Liver (tissue), 9 donors: Measurements from ENCODE around the gene C6orf132. TPM values are rescaled to one million over a fixed set of nuclear protein-coding genes. Genes with fewer than 3 reads are reported as not detected.

Experiments used
- DNase-seq: peaks from one replicate; pipeline ENCODE4 v3.0.0-alpha.2; 2017; ENCODE audit warnings: low spot score
- H3K27ac ChIP-seq, 2 donors: one replicate each; pipeline ENCODE4 v1.7.0; 2013; ENCODE audit warnings: inconsistent platforms in 2 of 2, low read length in 2 of 2, control low read depth in 1 of 2, low read depth in 1 of 2, mild to moderate bottlenecking in 1 of 2
- H3K27me3 ChIP-seq, 4 donors: one replicate each; pipeline versions ENCODE4 v1.6.1 to v1.7.0; 2013; ENCODE audit warnings: low read length in 3 of 4, inconsistent platforms in 1 of 4, mild to moderate bottlenecking in 1 of 4, moderate library complexity in 1 of 4; ENCODE audit not compliant: control insufficient read depth in 4 of 4, insufficient read depth in 4 of 4
- H3K36me3 ChIP-seq, 4 donors: one replicate each; pipeline versions ENCODE4 v1.6.1 to v1.7.0; 2013; ENCODE audit warnings: low read length in 3 of 4, mild to moderate bottlenecking in 3 of 4, low read depth in 1 of 4, moderate library complexity in 1 of 4; ENCODE audit not compliant: control insufficient read depth in 4 of 4, insufficient read depth in 3 of 4
- H3K4me1 ChIP-seq, 4 donors: one replicate each; pipeline versions ENCODE4 v1.6.1 to v1.7.0; 2013; ENCODE audit warnings: low read length in 3 of 4, mild to moderate bottlenecking in 3 of 4, moderate library complexity in 1 of 4; ENCODE audit not compliant: control insufficient read depth in 4 of 4, insufficient read depth in 4 of 4
- H3K4me3 ChIP-seq, 3 donors: one replicate each; pipeline versions ENCODE4 v1.6.1 to v1.7.0; 2013; ENCODE audit warnings: low read length in 3 of 3, control low read depth in 1 of 3, low read depth in 1 of 3, mild to moderate bottlenecking in 1 of 3
- H3K9ac ChIP-seq, 2 donors: one replicate each; pipeline ENCODE4 v1.7.0; 2013; ENCODE audit warnings: low read length in 2 of 2, mild to moderate bottlenecking in 2 of 2, moderate library complexity in 2 of 2, control low read depth in 1 of 2, low read depth in 1 of 2
- H3K9me3 ChIP-seq, 4 donors: one replicate each; pipeline versions ENCODE4 v1.6.1 to v1.7.0; 2013; ENCODE audit warnings: low read length in 3 of 4; ENCODE audit not compliant: control insufficient read depth in 4 of 4
- CTCF ChIP-seq: fragments of 150-350 bp; IDR thresholded peaks from 2 replicates; pipeline ENCODE4 v1.5.1; 2017; ENCODE audit warnings: improper control_type of control experiment, low read depth, low read length; ENCODE audit not compliant: missing input control
- FOXA1 ChIP-seq: IDR thresholded peaks from 2 replicates; pipeline ENCODE4 v1.6.1; 2016; ENCODE audit warnings: antibody characterized with exemption
- HNF4A ChIP-seq, 2 donors: conservative IDR thresholded peaks; 2 replicates each; pipeline ENCODE4 v1.6.1; 2016; ENCODE audit warnings: antibody characterized with exemption in 2 of 2, mild to moderate bottlenecking in 2 of 2
- HNF4G ChIP-seq: IDR thresholded peaks from 2 replicates; pipeline ENCODE4 v1.6.1; 2016; ENCODE audit warnings: antibody characterized with exemption
- JUND ChIP-seq, 2 donors: IDR thresholded peaks; 2 replicates each; pipeline ENCODE4 v1.6.1; 2016; ENCODE audit warnings: antibody characterized with exemption in 2 of 2
- RAD21 ChIP-seq, 2 donors: IDR thresholded peaks; 2 replicates each; pipeline ENCODE4 v1.6.1; 2016; ENCODE audit warnings: antibody characterized with exemption in 2 of 2, mild to moderate bottlenecking in 2 of 2
- RXRA ChIP-seq, 2 donors: IDR thresholded peaks; 2 replicates each; pipeline ENCODE4 v1.6.1; 2017 to 2018; ENCODE audit warnings: antibody characterized with exemption in 2 of 2, mild to moderate bottlenecking in 1 of 2
- SP1 ChIP-seq: IDR thresholded peaks from 2 replicates; pipeline ENCODE4 v1.6.1; 2018; ENCODE audit warnings: antibody characterized with exemption, mild to moderate bottlenecking
- TAF1 ChIP-seq: conservative IDR thresholded peaks from 2 replicates; pipeline ENCODE4 v1.6.1; 2016; ENCODE audit warnings: antibody characterized with exemption, mild to moderate bottlenecking
- YY1 ChIP-seq: IDR thresholded peaks from 2 replicates; pipeline ENCODE4 v1.6.1; 2016; ENCODE audit warnings: antibody characterized with exemption, mild to moderate bottlenecking
- WGBS: extraction: QIAGEN DNeasy Blood & Tissue Kit; methylation state at CpG from one replicate; pipeline ENCODE4 v1.1.7; 2013; 5-methylcytosine and 5-hydroxymethylcytosine counted together
- polyA plus RNA-seq, 2 donors: library from polyadenylated mRNA; stranded (reverse) in 1 of 2; unstranded in 1 of 2; fragments of 200-250 nt in 1 of 2; fragments of >200 nt in 1 of 2; fragmentation: Nextera tagmentation in 1 of 2; extraction: Ambion mirVana in 1 of 2; gene quantifications; one replicate each; pipeline versions ENCODE4 v1.2.1 to v1.2.3, GENCODE V29; 2013 to 2015
- total RNA-seq, 2 donors: library from RNA; depleted of rRNA; stranded (reverse); fragments of >200 nt; gene quantifications; one replicate each; pipeline ENCODE4 v1.2.3, GENCODE V29; 2014
- TF ChIP-seq, protein P1 (sequence below): IDR thresholded peaks from 2 replicates; pipeline ENCODE4 v1.6.1; 2016; ENCODE audit warnings: antibody characterized with exemption
- TF ChIP-seq, protein P2 (sequence below): IDR thresholded peaks from 2 replicates; pipeline ENCODE4 v1.6.1; 2016; ENCODE audit warnings: antibody characterized with exemption
- donor health status: healthy.
- donor health status: healthy.
- donor health status: healthy.
- donor health status: healthy.
- donor health status: healthy.

Gene C6orf132
- total and polyA plus RNA-seq, 4 donors: 0.07 to 0.25 (median 0.24) TPM; not detected in 1

GRCh38 chr6:42079941-42080464 is 62.4 kb downstream of the C6orf132 start:
- WGBS: 96% methylated on average over 10 of the region's 10 CpGs
- Histone ChIP-seq H3K36me3 (peaks cover 11 to 25% (median 20%) of the 10 kb centered on the region in 4 donors), H3K4me3 (no peak overlapping the region), H3K27ac (no peak overlapping the region), H3K27me3 (no peaks in the 10 kb centered on the region), H3K9ac (no peak overlapping the region), H3K9me3 (no peaks in the 10 kb centered on the region), H3K4me1 (no peaks in the 10 kb centered on the region)
- no peak for TF ChIP-seq HNF4A (conservative IDR thresholded peaks at IDR 0.05)
- no peak for TF ChIP-seq YY1
- TF ChIP-seq HNF4G: no peak
- no peak for TF ChIP-seq RAD21 (IDR thresholded peaks at IDR 0.05)
- TF ChIP-seq RXRA (IDR thresholded peaks at IDR 0.05): no peak
- no peak for TF ChIP-seq JUND (IDR thresholded peaks at IDR 0.05)
- TF ChIP-seq TAF1: no peak
- DNase-seq: no peak

DNA sequence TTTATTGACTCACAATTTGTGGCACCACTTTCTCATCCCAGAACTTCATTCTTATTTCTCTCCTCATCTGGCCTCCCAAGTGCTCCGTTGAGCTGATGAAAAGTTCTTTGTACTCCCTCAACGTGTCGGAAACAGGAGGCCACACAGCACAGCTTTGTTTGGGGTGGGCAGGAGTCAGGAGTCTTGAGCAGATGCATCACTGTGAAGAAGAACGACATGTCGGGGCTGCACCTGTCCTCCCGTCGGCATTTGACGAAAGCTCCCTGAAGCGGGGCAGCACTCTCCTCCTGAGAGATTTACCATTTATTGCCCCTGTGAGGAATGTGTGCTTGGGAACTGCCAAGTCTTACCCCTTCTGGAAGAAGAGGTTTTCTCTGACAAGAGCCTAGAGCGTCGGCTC is 64.0 kb downstream of the C6orf132 start:
- Histone ChIP-seq H3K9me3 (no peaks in the 10 kb centered on the region), H3K4me1 (no peaks in the 10 kb centered on the region), H3K27me3 (no peaks in the 10 kb centered on the region), H3K27ac (no peak overlapping the region), H3K4me3 (no peak overlapping the region), H3K9ac (no peak overlapping the region), H3K36me3 (peaks cover 11 to 35% (median 25%) of the 10 kb centered on the region in 4 donors)
- 93% methylated on average over 11 of the region's 11 CpGs for WGBS
- TF ChIP-seq, protein P1, sequence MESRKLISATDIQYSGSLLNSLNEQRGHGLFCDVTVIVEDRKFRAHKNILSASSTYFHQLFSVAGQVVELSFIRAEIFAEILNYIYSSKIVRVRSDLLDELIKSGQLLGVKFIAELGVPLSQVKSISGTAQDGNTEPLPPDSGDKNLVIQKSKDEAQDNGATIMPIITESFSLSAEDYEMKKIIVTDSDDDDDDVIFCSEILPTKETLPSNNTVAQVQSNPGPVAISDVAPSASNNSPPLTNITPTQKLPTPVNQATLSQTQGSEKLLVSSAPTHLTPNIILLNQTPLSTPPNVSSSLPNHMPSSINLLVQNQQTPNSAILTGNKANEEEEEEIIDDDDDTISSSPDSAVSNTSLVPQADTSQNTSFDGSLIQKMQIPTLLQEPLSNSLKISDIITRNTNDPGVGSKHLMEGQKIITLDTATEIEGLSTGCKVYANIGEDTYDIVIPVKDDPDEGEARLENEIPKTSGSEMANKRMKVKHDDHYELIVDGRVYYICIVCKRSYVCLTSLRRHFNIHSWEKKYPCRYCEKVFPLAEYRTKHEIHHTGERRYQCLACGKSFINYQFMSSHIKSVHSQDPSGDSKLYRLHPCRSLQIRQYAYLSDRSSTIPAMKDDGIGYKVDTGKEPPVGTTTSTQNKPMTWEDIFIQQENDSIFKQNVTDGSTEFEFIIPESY: no peak
- TF ChIP-seq, protein P2, sequence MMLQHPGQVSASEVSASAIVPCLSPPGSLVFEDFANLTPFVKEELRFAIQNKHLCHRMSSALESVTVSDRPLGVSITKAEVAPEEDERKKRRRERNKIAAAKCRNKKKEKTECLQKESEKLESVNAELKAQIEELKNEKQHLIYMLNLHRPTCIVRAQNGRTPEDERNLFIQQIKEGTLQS: no peak
- no peak for TF ChIP-seq SP1
- no peak for TF ChIP-seq FOXA1
- no peak for TF ChIP-seq HNF4G
- DNase-seq: no peak

DNA sequence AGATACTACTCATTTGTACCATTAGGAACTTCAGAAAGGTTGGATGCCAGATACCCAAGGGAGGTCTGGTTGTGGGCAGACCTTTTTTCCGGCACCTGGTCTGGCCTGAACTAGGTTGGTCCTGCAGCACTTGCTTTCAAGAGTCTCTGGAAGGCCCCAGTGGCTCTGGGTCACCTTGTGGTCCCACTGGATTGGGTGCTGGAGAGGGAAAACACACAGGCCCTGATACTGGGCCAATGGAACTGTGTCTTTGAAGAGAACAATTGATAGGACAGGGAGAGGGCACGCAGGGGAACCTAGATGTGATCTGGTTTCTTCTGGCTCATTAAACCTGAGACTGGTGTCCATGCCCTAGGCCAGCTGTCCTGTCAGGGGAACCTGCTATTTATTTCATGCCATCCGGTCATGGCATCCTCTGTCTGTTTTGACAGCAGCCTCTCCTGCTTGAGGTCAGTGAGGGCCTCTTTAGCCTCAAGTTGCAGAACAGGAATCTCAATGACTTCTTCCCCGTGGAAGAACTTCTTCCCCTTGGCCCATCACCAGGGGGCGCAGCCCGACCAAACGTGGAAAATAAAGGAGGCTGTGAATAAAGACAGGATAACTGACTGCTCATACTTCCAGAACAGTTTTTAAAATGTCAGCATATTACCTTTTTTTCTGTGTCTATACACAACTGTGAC is 67.1 kb downstream of the C6orf132 start:
- Histone ChIP-seq H3K27me3 (no peaks in the 10 kb centered on the region), H3K36me3 (peaks cover 16 to 52% (median 38%) of the 10 kb centered on the region in 4 donors), H3K27ac (no peak overlapping the region), H3K9ac (no peak overlapping the region), H3K9me3 (no peaks in the 10 kb centered on the region), H3K4me1 (no peaks in the 10 kb centered on the region), H3K4me3 (no peak overlapping the region)
- TF ChIP-seq TAF1 (no peak), CTCF (peak; percentile 75), RAD21 (IDR thresholded peaks at IDR 0.05) (peak; percentile 88 to 93)
- WGBS: 42% methylated on average over 7 of the region's 7 CpGs
- peak; percentile 80 for DNase-seq
